Karpas-422 (cell line): ENCODE measurements around the gene MMP14. TPM values are rescaled to one million over a fixed set of nuclear protein-coding genes. Genes with fewer than 3 reads are reported as not detected.
A peak's percentile ranks its signal among the peaks of the same experiment; 100 is the strongest.
"Not testable (repeated sequence)": the region's sequence is repeated elsewhere in the genome, so short reads cannot be mapped to it uniquely, and the experiment has no call there.

Source experiments
- DNase-seq: peaks from one replicate; pipeline ENCODE4 v3.0.0-alpha.2; 2015
- H2AFZ ChIP-seq: fragments of 200-600 bp; sonication (generic); 2 replicates; pipeline ENCODE4 v1.6.1; 2014; ENCODE audit warnings: antibody characterized with exemption, low read length, mixed read lengths
- H3K27ac ChIP-seq: fragments of 200-600 bp; sonication (generic); 2 replicates; pipeline ENCODE4 v1.5.1; 2014; ENCODE audit warnings: mild to moderate bottlenecking, low read length, moderate library complexity
- H3K27me3 ChIP-seq: fragments of 200-600 bp; sonication (generic); 2 replicates; pipeline ENCODE4 v1.6.1; 2014; ENCODE audit warnings: low read length, mixed read lengths
- H3K36me3 ChIP-seq: fragments of 200-600 bp; sonication (generic); 2 replicates; pipeline ENCODE4 v1.6.1; 2014; ENCODE audit warnings: low read length, mixed read lengths; ENCODE audit not compliant: insufficient read depth
- H3K4me1 ChIP-seq: fragments of 200-600 bp; sonication (generic); 2 replicates; pipeline ENCODE4 v1.6.1; 2014; ENCODE audit warnings: mild to moderate bottlenecking, low read length, mixed read lengths
- H3K4me2 ChIP-seq: fragments of 200-600 bp; sonication (generic); 2 replicates; pipeline ENCODE4 v1.6.1; 2014; ENCODE audit warnings: low read length, low read depth, mild to moderate bottlenecking; ENCODE audit not compliant: poor library complexity, severe bottlenecking
- H3K4me3 ChIP-seq: fragments of 200-600 bp; sonication (generic); 2 replicates; pipeline ENCODE4 v1.5.1; 2014; ENCODE audit warnings: mild to moderate bottlenecking, antibody characterized with exemption, low read length, mixed read lengths
- H3K79me2 ChIP-seq: fragments of 200-600 bp; sonication (generic); 2 replicates; pipeline ENCODE4 v1.6.1; 2014; ENCODE audit warnings: mild to moderate bottlenecking, low read length, mixed read lengths
- H3K9ac ChIP-seq: fragments of 200-600 bp; sonication (generic); 2 replicates; pipeline ENCODE4 v1.6.0; 2014; ENCODE audit warnings: low read length
- H3K9me2 ChIP-seq: fragments of 200-600 bp; sonication (generic), shearing (Covaris generic); replicated peaks from 2 replicates; pipeline ENCODE4 v1.6.0; 2014; ENCODE audit warnings: mild to moderate bottlenecking, low read length, moderate library complexity; ENCODE audit not compliant: insufficient read depth
- H3K9me3 ChIP-seq: fragments of 300-700, 200-600 bp; sonication (generic); 2 replicates; pipeline ENCODE4 v1.6.1; 2014; ENCODE audit warnings: low read length, mixed read lengths
- H4K20me1 ChIP-seq: fragments of 200-600 bp; sonication (generic); 2 replicates; pipeline ENCODE4 v1.6.1; 2014; ENCODE audit warnings: mild to moderate bottlenecking, antibody characterized with exemption, low read length, low read depth; ENCODE audit not compliant: insufficient read depth
- total RNA-seq: library from RNA; depleted of rRNA; stranded (reverse); fragments of >200 nt; shearing (Covaris generic); gene quantifications from 2 replicates; pipeline ENCODE4 v1.2.3, GENCODE V29; 2014; ENCODE audit warnings: low replicate concordance

Gene MMP14
- total RNA-seq, 1 experiment from 2014 or later: 1.9 TPM

DNA sequence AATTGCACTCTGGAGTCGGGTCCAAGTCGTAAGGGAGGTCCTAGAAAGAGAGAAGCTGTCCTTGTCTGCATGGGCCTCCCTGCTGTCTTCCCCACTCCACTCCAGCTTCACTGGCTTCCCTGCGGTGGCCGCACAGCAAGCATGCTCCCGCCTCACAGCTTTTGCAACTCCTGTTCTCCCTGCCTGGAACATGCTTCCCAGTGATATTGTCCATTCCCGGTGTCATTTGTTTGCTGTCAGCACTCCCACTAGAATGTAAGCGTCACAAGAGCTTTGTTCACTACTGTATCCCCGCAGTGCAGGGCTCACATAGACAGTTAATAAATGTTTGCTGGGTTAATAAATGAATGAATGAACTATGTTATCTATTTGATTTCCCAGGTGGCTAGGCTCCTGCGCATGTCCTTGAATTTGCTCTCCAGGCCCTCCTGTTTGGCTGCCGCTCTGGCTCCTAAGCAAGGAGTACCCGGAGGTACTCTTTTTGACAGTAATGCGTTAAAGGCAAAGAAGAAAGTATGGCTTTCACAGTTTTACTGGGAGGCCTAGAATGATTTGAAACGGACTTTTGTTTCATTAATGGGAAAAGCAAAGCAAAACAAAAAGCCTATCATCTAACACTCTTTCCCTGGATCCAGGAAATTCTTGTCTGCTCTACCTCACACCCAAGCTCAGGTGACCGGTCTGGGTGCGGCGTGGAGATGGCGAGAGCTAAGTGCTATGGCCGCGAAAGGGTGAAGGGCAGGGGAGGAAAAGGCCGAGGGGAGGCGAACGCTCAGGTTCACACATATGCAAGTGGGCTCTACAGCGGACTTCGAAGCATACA lies 15.0 kb upstream of the MMP14 start:
- Histone ChIP-seq H3K27ac (no peak overlapping the region), H3K4me1 (peaks cover 19% of the 10 kb centered on the region), H3K27me3 (no peaks in the 10 kb centered on the region), H3K4me3 (no peak overlapping the region), H3K79me2 (no peaks in the 10 kb centered on the region), H3K9me3 (no peaks in the 10 kb centered on the region), H2AFZ (no peak overlapping the region), H3K9ac (no peak overlapping the region), H3K36me3 (no peaks in the 10 kb centered on the region), H4K20me1 (no peaks in the 10 kb centered on the region), H3K9me2 (no peaks in the 10 kb centered on the region), H3K4me2 (no peak overlapping the region)
- DNase-seq: no peak

DNA sequence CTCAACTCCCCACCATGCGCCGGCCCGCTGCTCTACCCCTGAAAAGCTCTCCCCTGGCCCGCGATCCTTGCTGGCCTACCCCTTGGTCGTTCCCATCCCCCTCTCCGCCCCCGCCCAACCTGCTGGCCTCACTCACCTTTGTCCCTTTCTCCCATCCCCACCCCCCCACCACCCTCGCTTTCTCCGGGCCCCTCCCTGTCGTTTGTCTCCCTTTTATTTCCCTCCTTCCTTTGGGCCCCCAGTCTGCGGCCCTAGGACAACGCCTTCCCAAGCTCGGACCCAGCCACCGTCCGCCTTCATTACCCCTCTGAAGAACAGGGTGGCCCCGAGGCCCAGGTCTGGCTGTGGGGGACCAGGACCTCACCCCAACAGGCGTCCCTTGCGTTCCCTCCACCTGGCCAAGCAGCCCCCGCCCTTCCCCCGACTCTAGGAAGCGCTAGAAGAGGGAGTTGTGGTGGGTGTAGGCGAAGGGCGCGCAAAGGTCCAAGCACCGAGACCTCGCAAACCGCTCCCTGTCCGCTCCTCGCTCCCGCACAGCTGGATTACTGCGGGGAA lies 14.3 kb upstream of the MMP14 start:
- Histone ChIP-seq H2AFZ (no peak overlapping the region), H3K9ac (peak overlapping the region; percentile 55), H3K4me1 (peaks cover 20% of the 10 kb centered on the region), H3K9me2 (no peaks in the 10 kb centered on the region), H3K27ac (no peak overlapping the region), H3K79me2 (no peaks in the 10 kb centered on the region), H3K4me3 (peak overlapping the region; percentile 49; the same call in 1 of the 2 replicates), H3K36me3 (no peaks in the 10 kb centered on the region), H3K4me2 (peak overlapping the region; percentile 81), H3K9me3 (no peaks in the 10 kb centered on the region), H4K20me1 (no peaks in the 10 kb centered on the region), H3K27me3 (no peaks in the 10 kb centered on the region)
- no peak for DNase-seq

DNA sequence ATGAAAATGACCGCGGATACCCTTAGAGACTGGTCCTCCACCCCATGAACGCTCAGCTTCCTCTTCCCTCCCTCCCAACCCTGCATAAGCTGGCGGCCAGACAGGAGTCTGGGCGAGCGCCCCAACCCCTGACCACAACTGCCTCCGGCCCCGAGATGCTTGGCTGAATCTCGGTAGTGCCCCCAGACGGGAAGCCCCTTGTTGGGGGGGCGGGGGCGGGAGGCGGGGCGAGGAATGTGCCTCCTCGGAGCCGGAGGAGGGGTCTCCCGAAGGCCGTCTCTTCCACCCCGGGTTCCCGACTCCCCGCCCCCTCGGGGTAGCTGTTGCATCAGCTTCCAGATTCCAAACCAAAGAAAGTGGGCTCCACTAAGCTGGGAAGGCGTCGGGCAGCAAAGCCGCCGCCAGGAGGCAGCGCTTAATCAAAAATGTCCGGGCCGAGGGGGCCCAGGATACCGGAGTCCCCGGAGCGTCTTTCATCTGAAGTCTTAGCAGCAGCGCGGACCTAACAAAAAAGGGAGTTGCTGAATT lies 13.8 kb upstream of the MMP14 start:
- Histone ChIP-seq H3K4me2 (peak overlapping the region; percentile 81), H3K79me2 (no peaks in the 10 kb centered on the region), H3K9ac (peak overlapping the region; percentile 55), H3K4me1 (peaks cover 24% of the 10 kb centered on the region), H2AFZ (peak overlapping the region; percentile 44; the same call in 1 of the 2 replicates), H3K27me3 (no peaks in the 10 kb centered on the region), H4K20me1 (no peaks in the 10 kb centered on the region), H3K36me3 (no peaks in the 10 kb centered on the region), H3K27ac (no peak overlapping the region), H3K9me2 (no peaks in the 10 kb centered on the region), H3K9me3 (no peaks in the 10 kb centered on the region), H3K4me3 (peak overlapping the region; percentile 49)
- DNase-seq: peak; percentile 94

DNA sequence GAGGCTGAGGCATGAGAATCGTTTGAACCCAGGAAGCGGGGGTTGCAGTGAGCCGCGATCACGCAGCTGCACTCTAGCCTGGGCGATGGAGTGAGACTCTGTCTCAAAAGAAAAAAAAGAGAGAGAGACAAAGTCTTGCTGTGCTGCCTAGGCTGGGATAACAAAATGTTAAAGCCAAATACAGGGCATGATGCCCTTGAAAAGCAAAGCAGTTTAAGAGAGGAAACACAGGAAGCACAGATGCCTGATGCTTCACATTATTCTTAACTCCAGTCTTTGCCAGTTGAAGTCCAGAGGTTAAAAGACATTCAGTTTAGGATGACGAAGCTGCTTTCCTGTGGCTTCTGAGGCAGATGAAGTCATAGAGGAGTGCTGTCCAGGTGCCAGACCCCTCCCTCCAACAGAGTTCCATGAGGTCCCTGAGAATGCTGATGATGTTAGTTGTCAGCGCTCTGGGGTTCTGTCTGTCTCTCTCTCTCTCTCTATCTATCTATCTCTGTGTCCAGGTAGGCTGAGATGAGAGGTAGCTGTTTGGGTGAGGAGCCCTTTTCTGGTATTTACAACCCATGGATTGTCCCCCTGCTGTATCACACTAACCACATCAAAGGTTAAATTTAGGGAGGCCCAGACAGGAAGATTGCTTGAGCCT lies 11.6 kb upstream of the MMP14 start:
- Histone ChIP-seq H3K4me3 (no peak overlapping the region), H3K27ac (no peak overlapping the region), H4K20me1 (no peaks in the 10 kb centered on the region), H3K4me2 (peak overlapping the region; percentile 10), H3K9ac (0 out of 2 replicates have a peak overlapping the region, but pooled peaks have one; percentile 15), H3K9me2 (no peaks in the 10 kb centered on the region), H3K79me2 (peaks cover 1% of the 10 kb centered on the region), H2AFZ (peak overlapping the region; percentile 44), H3K27me3 (no peaks in the 10 kb centered on the region), H3K4me1 (peaks cover 28% of the 10 kb centered on the region), H3K9me3 (no peaks in the 10 kb centered on the region), H3K36me3 (no peaks in the 10 kb centered on the region)
- no peak for DNase-seq

DNA sequence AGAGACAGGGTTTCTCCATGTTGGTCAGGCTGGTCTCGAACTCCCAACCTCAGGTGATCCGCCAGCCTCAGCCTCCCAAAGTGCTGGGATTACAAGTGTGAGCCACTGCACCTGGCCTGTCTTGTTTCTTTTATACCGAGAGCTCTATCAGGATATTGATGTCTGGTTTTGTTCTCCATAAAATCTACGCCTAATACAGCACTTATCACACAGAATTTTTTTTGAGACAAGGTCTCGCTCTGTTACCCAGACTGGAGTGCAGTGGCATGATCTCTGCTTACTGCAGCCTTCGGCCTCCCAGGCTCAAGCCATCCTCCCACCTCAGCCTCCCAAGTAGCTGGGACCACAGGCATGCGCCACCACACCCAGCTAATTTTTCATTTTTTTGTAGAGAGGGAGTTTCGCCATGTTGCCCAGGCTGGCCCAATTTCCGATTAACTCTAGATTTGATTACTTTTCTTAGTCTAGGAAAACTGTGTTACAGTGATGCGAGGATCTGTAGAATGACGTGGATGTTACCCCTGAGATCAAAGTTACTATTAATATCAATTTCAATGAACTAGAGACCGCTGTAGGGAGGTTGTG lies 7.2 kb upstream of the MMP14 start:
- not testable (repeated sequence) for H3K27me3 ChIP-seq, H3K9me2 ChIP-seq, DNase-seq, H4K20me1 ChIP-seq, H3K9me3 ChIP-seq
- Histone ChIP-seq H3K4me2 (peak overlapping the region; percentile 90), H2AFZ (peak overlapping the region; percentile 55; the same call in 1 of the 2 replicates), H3K4me3 (peak overlapping the region; percentile 87), H3K27ac (peak overlapping the region; percentile 57), H3K4me1 (peaks cover 23% of the 10 kb centered on the region), H3K79me2 (peaks cover 20% of the 10 kb centered on the region), H3K36me3 (peaks cover 14% of the 10 kb centered on the region; the same call in 1 of the 2 replicates), H3K9ac (peak overlapping the region; percentile 81)

DNA sequence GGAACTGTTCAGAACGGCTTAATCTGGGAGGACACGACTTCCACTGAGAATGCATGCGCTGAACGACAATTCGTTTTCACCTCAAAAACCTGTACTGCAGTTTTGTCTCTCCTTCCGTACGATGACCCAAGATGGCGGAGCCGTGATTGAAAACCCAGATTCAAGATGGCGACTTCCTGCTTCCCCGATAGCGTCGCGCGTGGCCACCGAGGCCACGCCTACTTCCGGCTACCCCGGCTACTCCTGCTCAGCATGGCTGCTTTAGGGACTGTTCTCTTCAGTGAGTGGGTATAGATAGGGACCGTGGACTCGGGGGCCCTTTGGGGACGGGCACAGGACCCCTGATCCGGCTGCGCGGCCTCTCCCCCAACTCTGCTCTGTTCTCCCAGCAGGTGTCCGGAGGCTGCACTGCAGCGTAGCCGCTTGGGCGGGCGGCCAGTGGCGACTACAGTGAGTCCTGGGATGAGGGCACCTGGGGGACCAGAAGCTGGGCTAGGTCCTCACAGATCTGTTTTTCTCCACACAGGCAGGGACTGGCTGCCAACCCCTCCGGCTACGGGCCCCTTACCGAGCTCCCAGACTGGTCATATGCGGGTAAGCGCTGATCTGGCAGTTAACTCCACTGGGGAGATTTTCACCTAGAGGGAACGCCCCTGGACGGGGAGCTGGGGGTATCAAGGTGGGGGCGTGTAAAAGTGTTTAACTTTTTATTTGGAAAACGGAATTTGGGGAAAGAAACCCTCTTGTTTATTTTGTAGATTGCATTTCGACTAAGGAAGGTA lies 6.5 kb upstream of the MMP14 start, which contains the start of gene MRPL52:
MRPL52 (plus strand) TSS at position 227 of the 782 bp plus-strand sequence; CDS start at position 253, 26 bp downstream.
- Histone ChIP-seq H3K4me1 (peaks cover 20% of the 10 kb centered on the region), H3K9me2 (no peaks in the 10 kb centered on the region), H2AFZ (peak within 1 kb of the TSS; percentile 70), H3K36me3 (peaks cover 15% of the 10 kb centered on the region; the same call in 1 of the 2 replicates), H3K4me2 (peak within 1 kb of the TSS; percentile 90), H3K9me3 (no peaks in the 10 kb centered on the region), H3K79me2 (peaks cover 20% of the 10 kb centered on the region), H3K27ac (peak within 1 kb of the TSS; percentile 57), H3K4me3 (peak within 1 kb of the TSS; percentile 87), H3K27me3 (no peaks in the 10 kb centered on the region), H4K20me1 (no peaks in the 10 kb centered on the region), H3K9ac (peak within 1 kb of the TSS; percentile 81)
- peak; percentile 98 for DNase-seq

DNA sequence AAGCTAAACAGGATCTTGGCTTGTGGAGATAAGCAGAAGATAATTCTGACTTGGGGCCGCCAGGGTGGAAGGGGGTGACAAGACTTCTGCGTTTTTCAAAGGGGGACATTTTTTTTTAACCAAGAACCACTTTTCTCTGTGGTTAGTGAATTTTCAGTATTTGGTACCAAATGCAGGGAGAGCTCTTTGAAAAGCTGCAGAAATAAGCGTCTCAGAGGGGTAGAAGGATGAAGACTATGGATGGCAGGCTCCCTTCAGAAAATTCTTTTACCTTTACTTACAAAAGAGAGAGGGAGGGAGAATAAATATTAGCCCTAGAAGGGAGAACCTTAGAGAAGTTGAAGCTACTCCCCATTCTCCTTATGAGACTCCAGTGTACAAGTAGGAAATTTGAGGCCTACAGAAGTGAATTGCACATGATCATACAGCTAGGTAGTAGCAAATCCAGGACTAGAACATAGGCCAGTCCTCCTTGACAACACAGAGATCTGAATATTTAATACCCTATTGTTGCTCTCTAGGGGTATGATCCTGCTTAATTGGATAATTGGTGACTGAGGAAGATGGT lies 5.9 kb upstream of the MMP14 start:
- H3K36me3 ChIP-seq: peaks cover 15% of the 10 kb centered on the region; the same call in 1 of the 2 replicates
- H3K27ac ChIP-seq: 0 out of 2 replicates have a peak overlapping the region, but pooled peaks have one; percentile 16
- H2AFZ ChIP-seq: no peak overlapping the region; the same call in 1 of the 2 replicates
- H3K4me1 ChIP-seq: peaks cover 19% of the 10 kb centered on the region
- peak overlapping the region; percentile 81 for H3K9ac ChIP-seq
- peak overlapping the region; percentile 90 for H3K4me2 ChIP-seq
- H3K9me3 ChIP-seq: no peaks in the 10 kb centered on the region
- no peaks in the 10 kb centered on the region for H3K9me2 ChIP-seq
- no peak for DNase-seq
- peak overlapping the region; percentile 87 for H3K4me3 ChIP-seq
- no peaks in the 10 kb centered on the region for H4K20me1 ChIP-seq
- H3K27me3 ChIP-seq: no peaks in the 10 kb centered on the region
- H3K79me2 ChIP-seq: peaks cover 20% of the 10 kb centered on the region
